GM21367 (cell line): ENCODE data around the gene KLRF2.

Experiments used
- ATAC-seq: cut with Tn5 transposase; IDR thresholded peaks from one replicate; pipeline ENCODE4 v1.9.1; 2021; ENCODE audit not compliant: unreplicated experiment

KLRF2 gene

DNA sequence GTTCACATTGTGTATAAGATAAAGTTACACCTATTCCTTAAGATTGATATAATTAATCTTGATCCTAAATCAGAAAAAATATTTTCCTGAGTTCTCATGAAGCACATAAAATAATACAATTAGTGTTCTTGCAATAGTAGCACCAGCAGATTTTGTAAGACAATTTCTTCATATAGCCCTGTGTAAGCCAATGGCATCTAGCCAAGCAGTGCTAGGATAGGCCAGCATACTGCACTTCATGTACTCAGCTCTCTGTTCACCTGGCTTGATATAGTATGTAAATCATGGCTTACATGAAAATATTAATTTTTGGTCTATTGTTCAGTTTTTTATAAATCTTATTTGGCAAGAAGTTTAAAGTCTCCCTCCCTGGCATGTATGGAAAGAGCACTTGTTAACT lies 1.9 kb downstream of the KLRF2 start:
- ATAC-seq = no peak

DNA sequence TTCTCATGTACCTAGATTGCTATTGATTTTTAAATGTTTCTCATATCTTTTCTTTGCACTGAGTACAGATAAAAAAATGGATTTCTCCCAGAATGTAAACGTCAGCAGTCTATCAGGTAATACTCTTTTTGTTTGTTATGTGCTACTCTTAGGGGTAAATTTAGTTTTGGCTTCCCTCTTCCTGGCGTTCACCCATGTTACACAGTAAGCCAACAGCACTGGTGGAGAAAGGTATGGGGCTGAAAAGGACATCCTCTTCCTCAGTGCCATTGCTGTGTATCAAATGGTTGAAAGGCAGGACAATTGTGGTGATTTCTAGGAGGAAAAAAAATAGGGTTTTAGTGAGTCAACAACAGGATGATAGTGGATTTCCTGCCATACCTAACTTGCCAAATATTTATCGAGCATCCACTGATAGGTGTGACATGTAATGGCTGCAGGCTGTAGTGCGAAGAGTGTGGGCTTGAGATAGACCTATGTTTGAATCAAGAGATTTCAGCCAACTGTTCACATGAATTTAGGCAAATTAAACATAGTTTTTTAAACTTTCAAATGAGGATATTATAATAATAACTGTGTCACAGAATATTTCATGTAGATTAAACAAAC lies 7.5 kb downstream of the KLRF2 start:
- ATAC-seq = no peak

DNA sequence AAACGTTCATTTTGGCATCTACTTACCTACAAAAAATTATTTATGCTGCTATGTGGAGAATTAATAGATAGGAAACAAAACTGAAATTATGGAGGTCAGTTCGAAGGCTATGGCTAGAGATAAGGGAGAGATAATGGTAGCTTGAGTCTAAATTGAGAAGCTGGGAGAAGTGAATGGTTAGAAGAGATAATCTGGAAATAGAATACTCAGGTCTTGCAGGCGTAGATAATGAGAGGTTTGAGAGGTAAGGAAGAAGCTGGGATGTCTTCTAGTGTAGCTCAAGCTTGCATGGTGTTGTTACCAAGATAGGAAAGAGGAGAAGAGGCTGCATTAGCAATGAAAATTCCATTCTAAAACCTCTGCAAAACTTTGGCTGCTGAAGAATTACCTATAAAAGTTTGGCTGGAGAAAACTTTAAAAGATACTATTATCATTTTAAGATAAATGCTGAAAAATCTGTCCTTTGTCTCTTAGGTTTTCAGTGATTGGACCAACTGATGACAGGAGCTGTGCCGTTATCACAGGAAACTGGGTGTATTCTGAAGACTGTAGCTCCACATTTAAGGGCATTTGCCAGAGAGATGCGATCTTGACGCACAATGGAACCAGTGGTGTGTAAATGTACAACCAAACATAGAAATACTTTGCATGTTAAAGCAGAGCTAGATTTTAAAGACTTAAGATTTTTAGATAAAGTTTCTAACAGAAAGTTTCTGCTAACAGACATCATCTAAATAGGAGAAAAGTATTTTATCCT lies 14.1 kb downstream of the KLRF2 start:
- ATAC-seq = no peak

DNA sequence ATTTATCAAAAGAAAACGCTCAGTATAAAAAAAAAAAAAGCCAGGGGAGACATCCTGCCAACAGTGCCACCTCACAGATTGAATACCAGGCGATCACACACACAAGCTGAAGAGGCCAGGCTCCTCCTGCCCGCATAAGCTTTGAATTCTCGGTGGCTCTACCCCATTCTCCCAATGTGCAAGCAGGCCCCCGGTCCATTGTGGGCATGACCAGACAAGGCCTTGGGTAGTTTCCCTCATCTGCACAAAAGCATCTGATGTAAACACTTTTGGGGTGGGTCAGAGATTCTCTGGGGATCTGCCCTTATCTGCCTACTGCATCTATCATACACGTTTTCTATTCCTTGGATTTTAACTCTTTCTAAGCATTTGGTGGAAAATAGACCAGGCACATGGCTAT lies 16.2 kb downstream of the KLRF2 start:
- no peak for ATAC-seq

DNA sequence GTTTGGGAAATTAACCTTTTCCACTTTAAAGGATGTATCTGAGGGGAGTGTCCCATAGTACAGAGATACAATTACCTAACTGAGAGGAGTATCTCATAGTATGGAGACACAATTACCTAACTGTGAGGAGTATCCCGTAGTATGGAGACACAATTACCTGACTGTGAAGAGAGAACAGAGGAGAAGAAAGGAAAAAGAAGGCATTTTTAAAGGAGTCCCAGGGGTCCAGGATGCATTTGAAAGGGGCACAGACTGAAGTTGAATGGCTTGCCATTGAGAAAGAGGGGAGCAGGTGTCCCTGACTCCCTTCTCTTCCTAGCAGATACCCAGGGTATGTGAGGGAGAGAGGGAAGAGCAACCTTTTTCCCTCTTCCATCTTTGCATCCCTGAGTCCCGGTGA lies 17.9 kb downstream of the KLRF2 start:
- ATAC-seq = no peak

DNA sequence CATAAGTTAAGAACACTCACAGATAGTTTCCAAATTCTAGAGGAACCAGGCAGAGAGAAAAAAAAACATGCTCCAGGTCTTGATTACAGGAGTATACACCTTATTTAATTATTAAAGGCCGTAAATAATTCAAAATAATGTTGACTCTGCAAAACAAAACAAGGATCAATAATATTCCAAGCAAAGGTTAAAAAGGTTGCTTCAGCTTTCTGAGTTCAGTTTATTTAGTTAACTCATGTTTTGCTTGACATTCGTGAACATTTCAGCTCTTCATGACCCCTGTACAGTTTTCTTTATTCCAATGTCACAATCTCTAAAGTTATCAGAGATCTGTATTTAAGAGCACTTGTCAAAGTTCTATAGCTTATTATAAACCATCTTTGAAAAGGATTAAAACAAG lies 19.6 kb downstream of the KLRF2 start:
- no peak for ATAC-seq

DNA sequence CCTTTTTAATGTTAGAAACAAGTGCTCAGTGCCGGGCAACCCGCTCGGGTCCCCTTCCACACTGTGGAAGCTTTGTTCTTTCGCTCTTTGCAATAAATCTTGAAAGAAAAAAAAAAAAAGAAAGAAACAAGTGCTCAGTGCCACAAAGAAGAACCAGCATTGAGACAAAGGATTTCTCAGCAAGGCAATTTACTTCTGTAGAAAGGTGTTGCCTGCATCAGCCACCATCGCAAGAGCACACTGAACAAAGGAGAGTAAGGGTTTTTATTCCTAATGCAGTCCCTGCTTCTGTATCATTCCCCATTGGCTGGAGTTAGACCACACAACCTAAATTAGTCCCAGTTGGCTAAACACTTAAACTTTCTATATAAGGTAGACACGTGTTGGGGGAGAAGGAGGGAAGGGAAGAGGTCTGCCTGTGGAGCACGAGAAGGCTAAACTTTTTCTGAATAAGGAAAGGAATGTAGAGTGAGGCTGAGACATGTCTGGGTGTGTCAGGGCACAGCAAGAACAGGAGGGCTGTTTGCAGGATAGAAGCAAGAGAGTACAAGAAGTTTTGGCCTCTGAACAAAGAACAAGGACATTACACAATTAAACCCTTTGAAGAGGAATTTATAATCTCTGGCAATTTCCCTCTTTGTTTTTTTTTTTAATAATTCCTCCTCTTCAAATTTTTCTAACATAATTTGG lies 21.4 kb downstream of the KLRF2 start:
- ATAC-seq = no peak

DNA sequence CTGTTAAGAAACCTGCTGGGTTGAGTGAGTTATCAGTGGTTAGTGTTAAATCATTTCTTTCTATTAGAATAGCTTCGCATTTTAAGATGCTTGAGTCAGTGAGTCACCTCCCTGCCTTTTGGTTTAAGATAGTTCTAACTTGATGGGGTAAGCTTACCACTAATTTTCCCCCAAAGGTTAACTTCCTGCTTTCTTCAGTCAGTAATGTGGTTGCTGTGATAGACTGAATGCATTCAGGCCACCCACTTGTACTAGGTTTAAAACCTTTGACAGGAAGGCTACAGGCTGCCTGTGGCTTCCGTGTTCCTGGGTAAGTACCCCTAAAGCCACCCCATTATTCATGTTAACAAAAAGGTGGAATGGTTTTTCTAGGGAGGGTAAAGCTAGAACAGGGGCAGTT lies 25.6 kb downstream of the KLRF2 start:
- no peak for ATAC-seq

DNA sequence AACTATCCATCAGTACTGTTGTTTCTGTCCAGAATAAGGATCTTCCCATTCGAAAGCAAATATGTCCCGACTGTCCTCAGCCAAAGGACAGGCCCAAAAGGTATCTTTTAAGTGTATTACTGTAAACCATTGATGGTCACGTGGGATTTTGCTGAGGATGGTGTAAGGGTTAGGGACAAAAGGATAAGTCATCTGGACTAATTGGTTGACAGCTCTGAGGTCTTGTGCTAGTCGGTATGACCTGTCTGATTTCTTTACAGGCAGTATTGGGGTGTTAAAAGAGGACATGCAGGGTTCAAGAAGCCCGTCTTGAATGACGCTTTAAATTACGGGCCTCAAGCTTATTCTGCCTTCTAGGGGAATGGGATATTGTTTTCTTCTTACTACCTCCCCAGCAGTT lies 26.5 kb downstream of the KLRF2 start:
- no peak for ATAC-seq

DNA sequence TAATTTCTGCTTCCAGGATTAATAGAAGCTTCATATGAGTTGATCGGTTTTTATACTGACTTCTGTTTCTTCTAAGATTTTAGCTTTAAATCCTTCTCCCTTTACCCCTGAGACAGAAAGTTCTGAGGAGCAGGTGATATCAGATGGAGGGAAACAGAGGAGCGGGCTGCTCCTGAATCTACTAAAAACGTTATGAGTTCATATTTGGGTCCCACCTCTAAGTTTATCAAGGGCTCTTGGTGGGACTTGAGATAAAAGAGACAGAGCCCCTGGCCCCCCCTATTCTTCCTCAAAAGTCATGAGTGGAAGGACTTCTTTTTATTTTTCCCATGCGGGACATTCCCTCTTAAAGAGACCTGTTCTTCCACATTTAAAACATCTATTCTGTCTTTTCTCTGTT lies 27.1 kb downstream of the KLRF2 start:
- ATAC-seq = no peak

DNA sequence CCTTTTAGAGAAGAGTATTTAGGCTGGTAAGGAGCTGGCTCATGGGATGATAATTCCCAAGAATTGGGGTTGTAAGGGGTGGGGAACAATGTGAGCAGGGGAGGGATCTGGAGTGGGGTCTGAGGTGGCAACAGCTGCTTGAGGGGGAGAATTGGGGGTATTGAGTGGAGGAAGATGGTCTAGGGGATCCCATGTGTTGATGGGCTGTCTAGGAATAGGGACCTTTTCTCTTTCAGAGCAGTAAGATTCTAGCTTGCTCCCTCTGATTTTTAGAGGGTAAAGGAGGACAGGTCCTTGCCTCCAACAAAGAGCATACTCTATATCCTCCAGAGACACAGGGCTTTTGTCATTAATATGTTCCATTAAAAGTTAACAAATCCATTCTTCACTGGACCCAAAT lies 28.4 kb downstream of the KLRF2 start:
- no peak for ATAC-seq

DNA sequence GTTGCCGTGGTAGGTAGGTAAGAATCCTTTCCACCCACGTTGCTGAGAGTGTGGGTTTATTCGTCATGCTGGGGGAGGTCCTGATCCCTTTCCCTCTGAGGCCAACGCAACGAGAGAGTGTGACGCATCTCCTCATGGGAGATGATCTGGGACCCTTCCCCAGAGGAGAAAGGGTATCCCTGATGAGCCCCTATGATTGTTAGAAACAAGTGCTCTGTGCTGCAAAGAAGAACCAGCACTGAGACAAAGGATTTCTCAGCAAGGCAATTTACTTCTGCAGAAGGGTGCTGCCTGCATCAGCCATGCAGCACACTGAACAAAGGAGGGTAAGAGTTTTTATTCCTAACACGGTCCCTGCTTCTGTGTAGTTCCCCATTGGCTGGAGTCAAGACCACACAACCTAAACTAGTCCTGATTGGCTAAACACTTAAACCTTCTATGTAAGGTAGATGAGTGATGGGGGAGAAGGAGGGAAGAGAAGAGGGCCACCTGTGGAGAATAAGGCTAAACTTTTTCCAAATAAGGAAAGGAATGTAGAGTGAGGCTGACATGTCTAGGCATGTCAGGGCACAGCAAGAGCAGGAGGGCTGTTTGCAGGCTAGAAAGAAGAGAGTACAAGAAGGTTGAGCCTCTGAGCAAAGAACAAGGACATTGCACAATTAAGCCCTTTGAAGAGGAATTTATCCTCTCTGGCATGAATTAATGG lies 29.6 kb downstream of the KLRF2 start:
- ATAC-seq = no peak

DNA sequence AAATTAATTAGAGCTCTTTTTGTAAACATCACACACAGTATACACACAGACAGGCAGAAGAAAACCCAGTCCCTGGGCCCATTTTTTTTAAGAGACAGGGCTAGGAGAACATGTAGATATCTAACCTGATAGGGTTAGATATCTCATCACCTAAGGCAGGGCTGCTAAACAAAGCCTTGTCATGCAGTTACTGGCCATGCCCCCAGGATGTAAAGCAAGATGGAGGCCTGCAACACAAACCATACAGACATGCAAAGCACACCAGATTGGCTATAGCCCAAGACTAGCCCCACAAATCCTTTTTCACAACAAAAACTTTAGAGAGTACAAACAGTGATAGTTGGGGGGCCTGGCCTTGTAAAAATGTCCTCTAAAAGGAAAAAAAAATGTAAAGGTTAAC lies 30.4 kb downstream of the KLRF2 start:
- ATAC-seq = no peak

DNA sequence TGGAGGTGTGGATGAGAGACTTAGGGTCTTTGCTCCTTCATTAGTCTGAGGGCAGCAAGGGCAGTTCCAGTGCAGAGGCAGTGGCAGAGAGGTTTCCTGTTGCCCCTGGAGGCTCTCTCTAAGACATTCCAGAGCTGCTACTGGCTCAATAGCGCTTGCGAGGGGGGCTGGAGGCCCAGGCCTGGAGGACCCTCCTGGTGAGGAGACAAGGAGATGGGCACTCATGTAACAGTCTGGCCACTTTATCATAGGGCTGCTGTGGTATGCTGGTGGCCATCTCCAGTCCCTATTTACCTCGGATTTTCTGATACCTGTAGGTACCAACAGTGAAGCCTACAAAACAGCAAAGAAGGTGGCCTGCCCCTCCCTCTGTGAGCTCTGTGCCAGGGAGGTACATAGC lies 38.2 kb downstream of the KLRF2 start:
- ATAC-seq = no peak

DNA sequence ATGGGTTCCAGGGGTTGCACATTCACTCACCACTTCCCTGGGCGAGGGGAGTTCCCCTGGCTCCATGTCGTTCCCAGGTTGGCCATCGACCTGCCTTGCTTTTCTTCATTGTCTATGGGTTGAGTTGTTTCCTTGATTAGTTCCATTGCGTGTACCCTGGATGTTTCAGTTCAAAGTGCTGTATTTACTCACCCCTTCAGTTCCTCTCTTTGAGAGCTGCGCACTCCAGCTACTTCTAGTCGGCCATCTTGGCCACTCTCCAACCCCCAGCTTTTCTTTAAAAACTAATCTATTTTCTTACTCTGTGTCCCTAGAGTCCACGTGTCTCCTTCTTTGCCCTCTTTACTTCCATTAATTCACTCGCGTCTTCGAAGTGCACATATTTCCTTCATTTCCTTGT lies 39.2 kb downstream of the KLRF2 start:
- no peak for ATAC-seq

DNA sequence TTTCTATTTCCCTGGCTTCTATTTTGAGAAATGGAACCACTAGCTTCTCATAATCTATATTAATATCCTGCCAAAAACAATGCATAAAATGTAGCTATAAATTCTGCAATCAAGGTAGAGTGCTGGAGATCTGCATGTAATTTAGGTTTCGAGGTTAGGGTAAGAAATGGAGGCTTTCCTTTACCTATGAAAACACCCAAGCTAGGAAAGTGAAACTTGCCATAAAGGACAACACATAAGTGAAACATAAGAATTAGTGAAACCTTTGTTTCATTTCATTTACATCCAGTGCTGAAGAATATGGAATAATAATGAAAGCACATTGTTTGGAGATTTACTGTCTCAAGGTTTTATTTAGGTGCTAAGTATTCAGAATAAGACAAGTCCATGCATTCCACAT lies 41.1 kb downstream of the KLRF2 start:
- ATAC-seq = no peak

DNA sequence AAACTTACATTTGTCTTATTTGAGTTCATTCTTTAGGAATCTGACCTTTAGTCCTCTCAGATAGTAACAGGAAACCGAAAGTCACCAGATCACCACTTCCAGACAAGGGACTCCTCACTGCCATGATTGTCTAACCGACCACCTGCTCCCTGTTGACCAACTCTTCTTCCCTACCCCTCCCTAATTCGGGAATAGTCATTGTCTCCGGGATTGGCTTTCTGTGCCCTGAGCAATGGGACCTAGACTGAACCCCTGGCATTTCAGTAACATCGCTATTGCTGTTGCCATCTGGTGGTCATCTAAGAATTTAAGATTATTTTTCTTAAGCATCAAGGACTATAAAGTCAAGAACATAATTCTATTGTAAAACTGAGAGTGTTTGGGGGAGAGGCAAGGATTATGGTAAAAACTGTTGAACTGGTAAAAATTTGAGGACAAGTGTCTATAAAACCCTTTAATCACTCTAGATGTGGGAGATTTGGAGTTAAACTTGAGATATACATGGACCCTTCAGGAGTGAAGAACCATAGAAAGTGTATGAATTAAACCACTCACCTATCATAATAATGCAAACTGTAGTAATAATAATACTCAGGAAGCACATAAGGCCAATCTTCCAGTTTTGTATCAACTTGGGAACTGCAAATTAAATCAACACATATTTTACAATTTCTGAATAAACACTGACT lies 44.6 kb downstream of the KLRF2 start:
- ATAC-seq = no peak

DNA sequence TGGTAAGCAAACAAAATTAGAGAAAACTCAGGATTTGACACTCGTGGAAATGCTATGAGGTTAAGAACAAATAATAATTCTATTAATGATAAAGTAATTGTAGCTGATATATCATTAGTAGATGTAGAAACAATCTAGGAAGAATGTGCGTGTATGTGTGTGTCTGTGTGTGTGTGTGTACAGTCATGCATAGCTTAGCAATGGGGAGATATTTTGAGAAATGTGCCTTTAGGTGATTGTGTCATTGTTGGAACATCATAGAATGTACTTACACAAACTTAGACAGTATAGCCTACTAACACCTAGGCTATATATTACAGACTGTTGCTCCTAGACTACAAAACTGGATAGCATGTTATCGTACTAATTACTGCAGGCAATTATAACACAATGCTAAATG lies 45.6 kb downstream of the KLRF2 start:
- no peak for ATAC-seq

DNA sequence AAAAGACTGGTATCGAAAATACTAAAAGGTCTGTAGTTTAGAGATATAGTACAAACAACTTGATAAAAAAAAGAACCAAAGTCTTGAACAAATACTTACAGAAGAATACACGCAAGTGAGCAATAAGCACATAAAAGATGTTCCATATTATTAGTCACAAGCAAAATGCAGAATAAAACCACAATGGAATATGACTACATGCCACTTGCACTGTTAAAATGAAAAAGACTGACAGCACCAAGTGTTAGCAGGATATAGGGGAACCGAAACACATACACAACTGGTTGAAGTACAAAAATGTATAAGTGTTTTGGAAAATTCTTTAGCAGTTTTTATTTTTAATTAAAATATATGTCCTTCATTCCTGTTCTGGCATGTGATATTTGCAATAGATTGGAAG lies 47.3 kb downstream of the KLRF2 start:
- ATAC-seq = no peak

DNA sequence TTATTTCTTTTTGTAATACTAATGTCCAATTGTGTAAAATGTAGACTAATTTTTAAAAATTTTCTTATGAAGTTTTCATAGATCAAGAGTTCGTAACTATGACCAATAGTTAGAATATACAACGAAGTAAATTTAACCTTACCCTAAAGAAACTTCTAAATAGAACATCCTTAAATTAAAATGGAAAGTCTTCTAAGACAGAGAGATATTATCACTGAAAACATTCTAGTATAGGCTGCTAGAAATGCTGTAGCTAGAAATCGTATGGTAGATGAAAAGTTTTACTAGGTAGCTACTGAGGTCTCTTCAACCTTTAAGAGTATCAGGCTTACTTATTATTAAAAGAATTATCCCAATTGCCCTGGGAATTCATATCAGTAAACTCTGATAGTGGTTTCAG lies 50.0 kb downstream of the KLRF2 start:
- ATAC-seq = no peak

DNA sequence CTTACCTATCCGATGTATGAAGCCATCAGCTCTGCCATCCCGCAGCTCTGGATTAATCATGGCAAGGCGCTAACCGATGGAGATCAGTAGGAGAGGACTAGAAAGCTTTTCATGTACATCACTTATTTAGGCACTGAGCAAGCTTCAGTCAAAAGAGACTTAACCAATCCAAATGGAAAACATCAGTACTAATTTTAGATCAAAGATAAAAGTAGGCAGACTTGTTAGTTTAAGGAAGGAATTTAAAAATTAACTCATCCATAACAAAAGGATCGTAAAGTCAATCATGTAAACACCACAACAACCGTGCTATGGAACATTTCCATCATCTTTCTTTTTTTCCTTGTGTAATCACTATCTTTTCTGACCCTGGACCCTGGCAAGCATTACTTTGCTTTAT lies 51.0 kb downstream of the KLRF2 start, which contains the start of gene CLEC2A:
Gene CLEC2A (minus strand): TSS at position 101 of the 400 bp plus-strand sequence. CDS start 41 bp downstream, at position 60.
- no peak for ATAC-seq
